Skin epidermis (tissue), 12 donors: ENCODE measurements around the gene FRAT2.

Experiments used
- H3K27ac ChIP-seq, 21 experiments: fragments of 200-600 bp; sonication (generic) in 11 of 21; one replicate each; pipeline ENCODE4 v1.5.0; 2020; ENCODE audit warnings: mild to moderate bottlenecking in 3 of 21, inconsistent platforms in 2 of 21, moderate library complexity in 2 of 21
- H3K4me3 ChIP-seq, 7 experiments: fragments of 200-600 bp; sonication (generic) in 2 of 7; one replicate each; pipeline ENCODE4 v1.5.0; 2020; ENCODE audit warnings: inconsistent platforms in 2 of 7, mild to moderate bottlenecking in 2 of 7, moderate library complexity in 1 of 7

The FRAT2 gene

GRCh38 chr10:97334370-97335175, at the start of gene FRAT2:
FRAT2 (minus strand) TSS chr10:97334729; CDS start chr10:97334572, 157 bp downstream.
- Histone ChIP-seq H3K4me3 (peak within 1 kb of the TSS; percentile 61 to 93 (median 85)), H3K27ac (peak within 1 kb of the TSS; percentile 96 to 100 (median 99))

- Histone ChIP-seq H3K27ac (no peak overlapping the region), H3K4me3 (no peak overlapping the region)
These were observed 49.6 kb upstream of the FRAT2 start for GRCh38 chr10:97384156-97384555.

GRCh38 chr10:97383159-97383558, 48.6 kb upstream of the FRAT2 start:
- no peak overlapping the region for H3K27ac ChIP-seq
- no peak overlapping the region for H3K4me3 ChIP-seq

- H3K4me3 ChIP-seq: no peak overlapping the region
- no peak overlapping the region for H3K27ac ChIP-seq
These were observed 47.1 kb upstream of the FRAT2 start for GRCh38 chr10:97381626-97382025.

GRCh38 chr10:97380516-97380915, 46.0 kb upstream of the FRAT2 start:
- no peak overlapping the region for H3K4me3 ChIP-seq
- no peak overlapping the region for H3K27ac ChIP-seq

GRCh38 chr10:97378933-97379921, 44.7 kb upstream of the FRAT2 start:
- Histone ChIP-seq H3K27ac (no peak overlapping the region), H3K4me3 (no peak overlapping the region)

GRCh38 chr10:97376413-97376812, 41.9 kb upstream of the FRAT2 start:
- no peak overlapping the region for H3K4me3 ChIP-seq
- no peak overlapping the region for H3K27ac ChIP-seq

- Histone ChIP-seq H3K27ac (no peak overlapping the region), H3K4me3 (no peak overlapping the region)
These were observed 38.9 kb upstream of the FRAT2 start for GRCh38 chr10:97373456-97373855.

GRCh38 chr10:97372233-97372875, 37.8 kb upstream of the FRAT2 start:
- Histone ChIP-seq H3K4me3 (no peak overlapping the region), H3K27ac (peak overlapping the region in 1 of 21 experiments; percentile 3)

GRCh38 chr10:97371696-97372095, 37.2 kb upstream of the FRAT2 start:
- Histone ChIP-seq H3K4me3 (no peak overlapping the region), H3K27ac (no peak overlapping the region)

GRCh38 chr10:97367126-97367649, 32.7 kb upstream of the FRAT2 start:
- H3K27ac ChIP-seq: peak overlapping the region in 4 of 21 experiments; percentile 23 to 87 (median 70)
- no peak overlapping the region for H3K4me3 ChIP-seq

GRCh38 chr10:97366572-97366971, 32.0 kb upstream of the FRAT2 start:
- Histone ChIP-seq H3K27ac (peak overlapping the region in 12 of 21 experiments; percentile 34 to 87 (median 62)), H3K4me3 (no peak overlapping the region)

- Histone ChIP-seq H3K27ac (peak overlapping the region in 13 of 21 experiments; percentile 34 to 87 (median 60)), H3K4me3 (no peak overlapping the region)
These were observed 31.3 kb upstream of the FRAT2 start for GRCh38 chr10:97365761-97366351.

GRCh38 chr10:97363071-97363470, 28.5 kb upstream of the FRAT2 start:
- Histone ChIP-seq H3K27ac (no peak overlapping the region), H3K4me3 (no peak overlapping the region)

- Histone ChIP-seq H3K4me3 (no peak overlapping the region), H3K27ac (no peak overlapping the region)
These were observed 27.9 kb upstream of the FRAT2 start for GRCh38 chr10:97362310-97363033.

GRCh38 chr10:97361537-97361901, 27.0 kb upstream of the FRAT2 start:
- no peak overlapping the region for H3K4me3 ChIP-seq

GRCh38 chr10:97360705-97361536, 26.4 kb upstream of the FRAT2 start:
- H3K4me3 ChIP-seq: no peak overlapping the region
- H3K27ac ChIP-seq: peak overlapping the region in 1 of 21 experiments; percentile 55

More at GRCh38 chr10:97361537-97361901, 27.0 kb upstream of the FRAT2 start:
- peak overlapping the region in 1 of 21 experiments; percentile 55 for H3K27ac ChIP-seq

- H3K27ac ChIP-seq: no peak overlapping the region
These were observed 24.3 kb upstream of the FRAT2 start for GRCh38 chr10:97358781-97359180.

More at GRCh38 chr10:97358781-97359180, 24.3 kb upstream of the FRAT2 start:
- no peak overlapping the region for H3K4me3 ChIP-seq
